GM10248 (cell line): ENCODE data around the gene EXOC6.
A peak's percentile ranks its signal among the peaks of the same experiment; 100 is the strongest.

Source experiments
- CTCF ChIA-PET: fragments of 300-600 bp; sonication (Branson Sonifier 250); formaldehyde crosslinking; extraction: SDS; loops from one replicate; lab custom pipeline; 2021; ENCODE audit warnings: antibody characterized with exemption; lab: Yijun Ruan, JAX
- POLR2A ChIA-PET: fragments of 350-650 bp; sonication (Branson Sonifier 250); formaldehyde crosslinking; extraction: SDS; loops from one replicate; lab custom pipeline; 2020; ENCODE audit warnings: antibody characterized with exemption; lab: Yijun Ruan, JAX
- DNase-seq: peaks from one replicate; pipeline ENCODE4 v3.0.0; 2012; ENCODE audit errors: extremely low spot score
- TF ChIP-seq, protein P1 (sequence below): IDR thresholded peaks from 2 replicates; pipeline ENCODE4 v1.5.1; 2012; ENCODE audit warnings: mild to moderate bottlenecking, low read depth; ENCODE audit errors: extremely low read depth, missing control alignments, control extremely low read depth

Gene EXOC6

DNA sequence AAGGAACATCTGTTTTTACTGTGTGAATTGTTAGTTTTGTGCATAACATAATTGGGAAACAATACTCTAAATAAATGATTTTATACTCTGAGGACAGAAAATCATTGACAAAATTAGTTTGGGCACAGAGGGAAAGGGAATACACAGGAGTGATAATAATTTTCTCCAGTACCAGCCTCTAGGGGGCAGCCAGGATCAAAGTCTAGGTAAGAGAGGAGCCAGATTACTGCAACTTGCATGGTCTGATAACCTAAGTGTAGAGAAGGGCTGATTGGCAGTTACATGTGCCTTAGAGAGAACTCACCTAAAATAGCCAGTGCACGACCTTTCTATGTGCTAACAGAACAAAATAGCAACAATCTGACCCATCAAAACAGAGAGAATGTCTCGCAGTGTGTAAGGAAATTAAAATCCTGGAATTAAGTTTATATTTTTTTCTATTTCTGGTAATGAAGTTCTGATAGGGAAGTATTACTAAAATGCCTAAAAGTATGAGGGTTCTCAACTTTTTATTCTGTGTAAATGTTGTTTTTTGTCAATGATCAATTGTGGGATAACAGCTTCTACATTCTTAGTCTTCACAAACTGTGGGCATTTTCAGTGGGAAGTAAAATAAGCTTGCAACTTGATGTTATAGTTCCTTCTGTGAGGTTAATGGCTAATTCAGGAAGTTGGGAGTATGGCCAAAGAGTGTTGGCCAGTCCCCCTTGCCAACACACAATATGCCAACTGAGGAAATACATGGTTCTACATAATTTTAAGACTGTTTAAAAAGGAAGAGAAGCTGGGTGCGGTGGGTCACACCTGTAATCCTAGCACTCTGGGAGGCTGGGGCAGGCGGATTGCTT lies 66.4 kb downstream of the EXOC6 start:
- DNase-seq, result peak; percentile 46
- ChIA-PET POLR2A (no interaction called here), CTCF (interaction anchor here (0.9 to 2.8 kb wide), 7 partner anchors 8 to 72 kb away, joined by 3 to 10 read pairs (median 4); no protein-coding TSS in a partner anchor)
- TF ChIP-seq, protein P1, sequence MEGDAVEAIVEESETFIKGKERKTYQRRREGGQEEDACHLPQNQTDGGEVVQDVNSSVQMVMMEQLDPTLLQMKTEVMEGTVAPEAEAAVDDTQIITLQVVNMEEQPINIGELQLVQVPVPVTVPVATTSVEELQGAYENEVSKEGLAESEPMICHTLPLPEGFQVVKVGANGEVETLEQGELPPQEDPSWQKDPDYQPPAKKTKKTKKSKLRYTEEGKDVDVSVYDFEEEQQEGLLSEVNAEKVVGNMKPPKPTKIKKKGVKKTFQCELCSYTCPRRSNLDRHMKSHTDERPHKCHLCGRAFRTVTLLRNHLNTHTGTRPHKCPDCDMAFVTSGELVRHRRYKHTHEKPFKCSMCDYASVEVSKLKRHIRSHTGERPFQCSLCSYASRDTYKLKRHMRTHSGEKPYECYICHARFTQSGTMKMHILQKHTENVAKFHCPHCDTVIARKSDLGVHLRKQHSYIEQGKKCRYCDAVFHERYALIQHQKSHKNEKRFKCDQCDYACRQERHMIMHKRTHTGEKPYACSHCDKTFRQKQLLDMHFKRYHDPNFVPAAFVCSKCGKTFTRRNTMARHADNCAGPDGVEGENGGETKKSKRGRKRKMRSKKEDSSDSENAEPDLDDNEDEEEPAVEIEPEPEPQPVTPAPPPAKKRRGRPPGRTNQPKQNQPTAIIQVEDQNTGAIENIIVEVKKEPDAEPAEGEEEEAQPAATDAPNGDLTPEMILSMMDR, result peak; percentile 68

DNA sequence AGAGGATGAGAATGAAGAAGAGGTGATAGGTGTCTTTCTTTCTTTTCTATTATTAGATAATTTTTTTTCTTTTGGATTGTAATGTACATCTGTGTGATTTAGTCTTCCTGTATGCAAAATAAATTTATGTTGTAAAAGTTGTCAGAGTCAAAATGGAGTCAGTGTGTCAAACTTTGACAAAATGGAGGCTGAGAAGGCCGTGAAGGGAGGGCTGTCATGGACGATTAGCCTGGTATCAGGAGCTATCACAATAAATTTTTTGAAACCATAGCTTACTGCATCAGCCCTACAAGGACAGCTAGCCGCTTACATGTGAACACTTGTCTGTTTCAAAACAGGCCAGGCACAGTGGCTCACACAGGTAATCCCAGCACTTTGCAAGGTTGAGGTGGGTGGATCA lies 67.6 kb downstream of the EXOC6 start:
- no peak for DNase-seq
- POLR2A ChIA-PET, result no interaction called here
- CTCF ChIA-PET, result interaction anchor here (0.9 to 2.8 kb wide), 7 partner anchors 9 to 437 kb away, joined by 3 to 10 read pairs (median 5); no protein-coding TSS in a partner anchor
- TF ChIP-seq, protein P1, result no peak

DNA sequence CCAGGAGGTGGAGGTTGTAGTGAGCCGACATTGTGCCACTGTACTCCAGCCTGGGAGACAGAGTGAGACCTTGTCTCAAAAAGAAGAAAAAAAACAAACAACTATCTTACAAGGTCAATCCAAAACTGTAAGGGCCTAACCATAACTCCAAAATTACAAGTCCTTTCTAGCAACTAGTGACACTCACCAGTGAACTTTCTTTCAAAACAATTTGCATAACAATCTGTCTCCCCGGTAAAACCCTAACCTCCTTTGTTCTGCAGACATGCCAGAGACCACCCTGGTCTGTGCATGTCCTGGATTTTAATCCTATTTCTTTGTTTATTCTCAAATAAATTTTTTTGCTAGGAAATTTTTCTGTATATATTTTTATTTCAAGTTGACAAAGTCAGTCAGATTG lies 68.1 kb downstream of the EXOC6 start:
- ChIA-PET CTCF (interaction anchor here (0.9 to 2.8 kb wide), 4 partner anchors 10 to 436 kb away, joined by 3 to 10 read pairs (median 6); no protein-coding TSS in a partner anchor), POLR2A (no interaction called here)
- DNase-seq, result no peak
- TF ChIP-seq, protein P1, result no peak

DNA sequence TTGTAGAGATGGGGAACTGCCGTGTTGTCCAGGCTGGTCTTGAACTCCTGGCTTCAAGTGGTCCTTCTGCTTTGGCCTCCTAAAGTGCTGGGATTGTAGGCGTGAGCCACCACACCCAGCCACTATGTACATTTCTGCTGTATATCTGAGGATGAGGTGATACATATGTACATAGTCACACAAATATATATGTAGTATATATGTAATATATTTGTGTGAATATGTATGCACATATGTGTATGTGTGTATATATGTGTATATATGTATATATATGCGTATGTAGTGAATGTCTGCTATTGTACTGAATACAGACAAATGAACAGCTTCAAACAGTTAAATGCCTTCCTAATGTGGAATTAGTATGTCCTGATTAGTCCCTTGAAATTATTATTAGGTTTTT lies 70.3 kb downstream of the EXOC6 start:
- ChIA-PET POLR2A (no interaction called here), CTCF (interaction anchor here (1.1 kb wide), 1 partner anchor 75 kb away, joined by 3 read pairs; no protein-coding TSS in a partner anchor)
- DNase-seq, result no peak
- TF ChIP-seq, protein P1, result no peak

DNA sequence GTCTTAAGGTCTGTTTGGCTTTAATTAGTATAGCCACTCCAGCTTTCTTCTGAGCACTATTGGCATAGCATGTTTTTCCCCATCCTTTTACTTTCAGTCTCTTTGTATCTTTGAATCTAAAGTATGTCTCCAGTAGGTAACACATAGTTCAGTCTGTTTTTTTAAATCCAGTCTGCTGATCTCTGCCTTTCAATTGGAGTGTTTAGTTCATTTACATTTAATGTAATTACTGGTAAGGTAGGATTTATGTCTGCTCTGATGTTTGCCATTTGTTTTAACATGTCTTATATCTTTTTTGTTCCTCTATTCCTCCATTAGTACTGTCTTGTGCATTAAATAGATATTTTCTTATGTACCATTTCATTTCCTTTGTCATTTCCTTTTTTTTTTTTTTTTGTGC lies 72.5 kb downstream of the EXOC6 start:
- TF ChIP-seq, protein P1, result no peak
- POLR2A ChIA-PET, result no interaction called here
- DNase-seq, result no peak
- CTCF ChIA-PET, result no interaction called here

DNA sequence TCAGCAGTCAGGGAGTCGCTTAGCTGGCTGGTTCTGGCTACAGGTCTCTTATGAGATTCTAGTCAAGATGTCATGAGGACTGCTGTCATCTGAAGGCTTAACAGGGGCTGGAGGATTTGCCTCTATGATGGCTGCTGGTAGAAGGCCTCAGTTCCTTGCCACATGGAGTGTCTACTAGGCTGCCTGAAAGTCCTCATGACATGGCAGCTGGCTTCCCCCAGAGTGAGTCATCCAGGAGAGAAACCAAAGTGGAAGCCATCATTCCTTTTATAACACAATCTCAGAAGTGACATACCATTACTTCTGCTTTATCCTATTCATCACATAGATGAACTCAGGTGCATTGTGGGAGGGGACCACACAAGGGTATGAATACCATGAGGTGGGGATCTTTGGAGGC lies 75.1 kb downstream of the EXOC6 start:
- ChIA-PET POLR2A (no interaction called here), CTCF (interaction anchor here (0.8 to 1.2 kb wide), 2 partner anchors 41 to 42 kb away, joined by 3 to 4 read pairs; no protein-coding TSS in a partner anchor)

More for the DNA sequence above, 75.1 kb downstream of the EXOC6 start:
- TF ChIP-seq, protein P1, result no peak
- DNase-seq, result no peak
